H9 (cell line): Measurements from ENCODE around the gene NOS3. TPM values are rescaled to one million over a fixed set of nuclear protein-coding genes. Genes with fewer than 3 reads are reported as not detected.

Experiments used
- DNase-seq: peaks from one replicate; pipeline ENCODE4 v3.0.0-alpha.2; 2017
- H2AFZ ChIP-seq: one replicate; pipeline ENCODE4 v1.6.1; 2013; ENCODE audit warnings: mild to moderate bottlenecking, low read length, control low read depth, moderate library complexity
- H2AK5ac ChIP-seq: 2 replicates; pipeline ENCODE4 v1.6.1; 2013; ENCODE audit warnings: low read length, control low read depth, mixed read lengths; ENCODE audit not compliant: insufficient read length
- H2BK120ac ChIP-seq: one replicate; pipeline ENCODE4 v1.6.1; 2013; ENCODE audit warnings: low read depth, mild to moderate bottlenecking, low read length, control low read depth, inconsistent platforms; ENCODE audit not compliant: poor library complexity, severe bottlenecking
- H2BK12ac ChIP-seq: 2 replicates; pipeline ENCODE4 v1.6.1; 2013; ENCODE audit warnings: low read length, control low read depth, mixed read lengths, low read depth; ENCODE audit not compliant: insufficient read length
- H2BK15ac ChIP-seq: 2 replicates; pipeline ENCODE4 v1.6.1; 2013; ENCODE audit warnings: low read depth, low read length, control low read depth
- H2BK20ac ChIP-seq: one replicate; pipeline ENCODE4 v1.6.1; 2013; ENCODE audit warnings: low read depth, mild to moderate bottlenecking, low read length, control low read depth, inconsistent platforms; ENCODE audit not compliant: poor library complexity, severe bottlenecking
- H2BK5ac ChIP-seq: 2 replicates; pipeline ENCODE4 v1.6.1; 2013; ENCODE audit warnings: low read length, control low read depth, mixed read lengths; ENCODE audit not compliant: insufficient read length
- H3K14ac ChIP-seq: 2 replicates; pipeline ENCODE4 v1.6.1; 2013; ENCODE audit warnings: low read length, control low read depth; ENCODE audit not compliant: insufficient read depth
- H3K18ac ChIP-seq: 2 replicates; pipeline ENCODE4 v1.6.1; 2013; ENCODE audit warnings: low read depth, mild to moderate bottlenecking, mixed read lengths, low read length, control low read depth; ENCODE audit not compliant: insufficient read length
- H3K23ac ChIP-seq: 2 replicates; pipeline ENCODE4 v1.6.1; 2013; ENCODE audit warnings: low read length, control low read depth, mixed read lengths, low read depth; ENCODE audit not compliant: insufficient read length
- H3K23me2 ChIP-seq: 2 replicates; pipeline ENCODE4 v1.6.1; 2013; ENCODE audit warnings: low read depth, mild to moderate bottlenecking, mixed read lengths, low read length, control low read depth; ENCODE audit not compliant: insufficient read length, poor library complexity, severe bottlenecking
- H3K27ac ChIP-seq: 2 replicates; pipeline ENCODE4 v1.5.1; 2013; ENCODE audit warnings: low read length, control low read depth, mixed read lengths, low read depth; ENCODE audit not compliant: insufficient read length
- H3K27me3 ChIP-seq: 2 replicates; pipeline ENCODE4 v1.6.1; 2013; ENCODE audit warnings: low read length, control low read depth, inconsistent platforms; ENCODE audit not compliant: insufficient read depth
- H3K4ac ChIP-seq: 2 replicates; pipeline ENCODE4 v1.6.1; 2013; ENCODE audit warnings: low read depth, mild to moderate bottlenecking, control low read depth, inconsistent platforms, low read length, moderate library complexity
- H3K4me1 ChIP-seq: 2 replicates; pipeline ENCODE4 v1.6.1; 2013; ENCODE audit warnings: low read length, control low read depth, inconsistent platforms; ENCODE audit not compliant: insufficient read depth
- H3K4me2 ChIP-seq: 2 replicates; pipeline ENCODE4 v1.6.1; 2013; ENCODE audit warnings: low read length, control low read depth, mixed read lengths; ENCODE audit not compliant: insufficient read length, insufficient read depth
- H3K56ac ChIP-seq: 2 replicates; pipeline ENCODE4 v1.6.1; 2013; ENCODE audit warnings: low read depth, mild to moderate bottlenecking, mixed read lengths, low read length, control low read depth; ENCODE audit not compliant: insufficient read length
- H3K79me1 ChIP-seq: 2 replicates; pipeline ENCODE4 v1.6.1; 2013; ENCODE audit warnings: low read depth, mild to moderate bottlenecking, moderate library complexity, low read length, control low read depth, inconsistent platforms; ENCODE audit not compliant: insufficient read depth, poor library complexity, severe bottlenecking
- H3K79me2 ChIP-seq: 2 replicates; pipeline ENCODE4 v1.6.1; 2013; ENCODE audit warnings: low read length, control low read depth, inconsistent platforms; ENCODE audit not compliant: insufficient read depth
- H3K9ac ChIP-seq: 2 replicates; pipeline ENCODE4 v1.6.1; 2013; ENCODE audit warnings: low read length, control low read depth, mixed read lengths; ENCODE audit not compliant: insufficient read length; ENCODE audit errors: extremely low read depth
- H3K9me3 ChIP-seq: one replicate; pipeline ENCODE4 v1.6.1; 2013; ENCODE audit warnings: low read depth, low read length, inconsistent platforms; ENCODE audit not compliant: control insufficient read depth
- H3T11ph ChIP-seq: one replicate; pipeline ENCODE4 v1.6.1; 2013; ENCODE audit warnings: mild to moderate bottlenecking, low read length, control low read depth, inconsistent platforms
- H4K20me1 ChIP-seq: one replicate; pipeline ENCODE4 v1.6.1; 2013; ENCODE audit not compliant: control insufficient read depth, insufficient read length, insufficient read depth
- H4K5ac ChIP-seq: 2 replicates; pipeline ENCODE4 v1.6.1; 2013; ENCODE audit warnings: low read depth, mild to moderate bottlenecking, mixed read lengths, low read length, control low read depth; ENCODE audit not compliant: insufficient read length
- H4K8ac ChIP-seq: replicated peaks from 2 replicates; pipeline ENCODE4 v1.6.1; 2013; ENCODE audit warnings: low read length, control low read depth, mixed read lengths, low read depth; ENCODE audit not compliant: insufficient read length
- H4K91ac ChIP-seq: 2 replicates; pipeline ENCODE4 v1.6.1; 2013; ENCODE audit warnings: low read depth, mild to moderate bottlenecking, moderate library complexity, mixed read lengths, low read length, control low read depth; ENCODE audit not compliant: insufficient read length
- H3K27ac Mint-ChIP-seq, 3 experiments: 2 replicates in 2 of 3; 3 replicates in 1 of 3; pipeline ENCODE4 v1.8.0; 2020 to 2021; ENCODE audit warnings: mixed read lengths in 3 of 3, mild to moderate bottlenecking in 1 of 3, moderate library complexity in 1 of 3
- H3K27me3 Mint-ChIP-seq: 2 replicates; pipeline ENCODE4 v1.8.0; 2021; ENCODE audit warnings: low read depth, mild to moderate bottlenecking, moderate library complexity, mixed read lengths
- H3K36me3 Mint-ChIP-seq, 3 experiments: 2 replicates in 2 of 3; 3 replicates in 1 of 3; pipeline ENCODE4 v1.8.0; 2020 to 2021; ENCODE audit warnings: low read depth in 3 of 3, mixed read lengths in 3 of 3; ENCODE audit not compliant: insufficient read depth in 1 of 3
- H3K4me1 Mint-ChIP-seq, 2 experiments: 2 replicates each; pipeline ENCODE4 v1.8.0; 2020; ENCODE audit warnings: mixed read lengths in 2 of 2
- H3K4me3 Mint-ChIP-seq, 2 experiments: 2 replicates in 1 of 2; 3 replicates in 1 of 2; pipeline ENCODE4 v1.8.0; 2020 to 2021; ENCODE audit warnings: mild to moderate bottlenecking in 2 of 2, mixed read lengths in 2 of 2, moderate library complexity in 1 of 2
- H3K9me3 Mint-ChIP-seq, 2 experiments: 2 replicates in 1 of 2; 3 replicates in 1 of 2; pipeline ENCODE4 v1.8.0; 2020; ENCODE audit warnings: mild to moderate bottlenecking in 2 of 2, mixed read lengths in 2 of 2, moderate library complexity in 1 of 2
- WGBS: extraction: QIAGEN DNeasy Blood & Tissue Kit; methylation state at CpG from one replicate; pipeline ENCODE4 v1.1.7; 2013; ENCODE audit warnings: missing lambda C conversion rate, low lambda C conversion rate, mixed read lengths; ENCODE audit not compliant: insufficient read length; ENCODE audit errors: extremely low coverage; 5-methylcytosine and 5-hydroxymethylcytosine counted together
- total RNA-seq: library from RNA; stranded (reverse); gene quantifications from 2 replicates; pipeline ENCODE4 v1.2.1, GENCODE V29; 2021
- TF ChIP-seq, protein P1 (sequence below): fragments of 200-600 bp; sonication (generic); conservative IDR thresholded peaks from 3 replicates; pipeline ENCODE4 v1.8.0; 2021; ENCODE audit warnings: antibody characterized with exemption, mild to moderate bottlenecking

The NOS3 gene
- total RNA-seq, 1 experiment from 2014 or later: 4.5 TPM

DNA sequence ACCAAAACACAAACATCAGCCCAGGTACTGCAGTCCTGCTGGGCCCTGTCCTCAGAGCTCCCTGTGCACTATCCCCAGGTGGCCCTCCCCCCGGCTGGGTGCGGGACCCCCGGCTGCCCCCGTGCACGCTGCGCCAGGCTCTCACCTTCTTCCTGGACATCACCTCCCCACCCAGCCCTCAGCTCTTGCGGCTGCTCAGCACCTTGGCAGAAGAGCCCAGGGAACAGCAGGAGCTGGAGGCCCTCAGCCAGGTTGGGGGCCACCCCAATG lies 19.2 kb downstream of the NOS3 start:
- no peak overlapping the region for H4K8ac ChIP-seq
- H3T11ph ChIP-seq: no peak overlapping the region
- Mint-ChIP-seq H3K9me3 (no peaks in the 10 kb centered on the region), H3K4me1 (peaks cover 21 to 49% of the 10 kb centered on the region in 2 experiments), H3K27me3 (peaks cover 28% of the 10 kb centered on the region), H3K36me3 (peaks cover 0 to 2% (median 1%) of the 10 kb centered on the region in 3 experiments; a peak in 2 of 7 replicates), H3K27ac (no peak overlapping the region), H3K4me3 (no peak overlapping the region; a peak in 1 of 5 replicates)
- H4K20me1 ChIP-seq: no peaks in the 10 kb centered on the region
- no peak overlapping the region for H2BK12ac ChIP-seq
- no peak overlapping the region for H3K23ac ChIP-seq
- no peak overlapping the region for H3K4me2 ChIP-seq
- H2BK15ac ChIP-seq: no peak overlapping the region
- peaks cover 8% of the 10 kb centered on the region for H3K23me2 ChIP-seq
- no peak overlapping the region for H2BK120ac ChIP-seq
- no peak overlapping the region; the same call in 1 of the 2 replicates for H3K14ac ChIP-seq
- no peaks in the 10 kb centered on the region for H3K79me1 ChIP-seq
- no peak overlapping the region for H2BK5ac ChIP-seq
- no peak overlapping the region for H3K18ac ChIP-seq
- TF ChIP-seq, protein P1, sequence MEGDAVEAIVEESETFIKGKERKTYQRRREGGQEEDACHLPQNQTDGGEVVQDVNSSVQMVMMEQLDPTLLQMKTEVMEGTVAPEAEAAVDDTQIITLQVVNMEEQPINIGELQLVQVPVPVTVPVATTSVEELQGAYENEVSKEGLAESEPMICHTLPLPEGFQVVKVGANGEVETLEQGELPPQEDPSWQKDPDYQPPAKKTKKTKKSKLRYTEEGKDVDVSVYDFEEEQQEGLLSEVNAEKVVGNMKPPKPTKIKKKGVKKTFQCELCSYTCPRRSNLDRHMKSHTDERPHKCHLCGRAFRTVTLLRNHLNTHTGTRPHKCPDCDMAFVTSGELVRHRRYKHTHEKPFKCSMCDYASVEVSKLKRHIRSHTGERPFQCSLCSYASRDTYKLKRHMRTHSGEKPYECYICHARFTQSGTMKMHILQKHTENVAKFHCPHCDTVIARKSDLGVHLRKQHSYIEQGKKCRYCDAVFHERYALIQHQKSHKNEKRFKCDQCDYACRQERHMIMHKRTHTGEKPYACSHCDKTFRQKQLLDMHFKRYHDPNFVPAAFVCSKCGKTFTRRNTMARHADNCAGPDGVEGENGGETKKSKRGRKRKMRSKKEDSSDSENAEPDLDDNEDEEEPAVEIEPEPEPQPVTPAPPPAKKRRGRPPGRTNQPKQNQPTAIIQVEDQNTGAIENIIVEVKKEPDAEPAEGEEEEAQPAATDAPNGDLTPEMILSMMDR: no peak
- no peak overlapping the region for H3K4ac ChIP-seq
- H3K9ac ChIP-seq: no peak overlapping the region
- H3K79me2 ChIP-seq: no peaks in the 10 kb centered on the region
- no peak overlapping the region for H4K91ac ChIP-seq
- no peak overlapping the region for H2AFZ ChIP-seq
- peaks cover 4% of the 10 kb centered on the region; the same call in 1 of the 2 replicates for H3K4me1 ChIP-seq
- WGBS: no CpG with 5 or more reads among the region's 7 CpGs
- no peak overlapping the region for H2AK5ac ChIP-seq
- no peak overlapping the region for H4K5ac ChIP-seq
- no peak overlapping the region for H2BK20ac ChIP-seq
- no peak for DNase-seq
- H3K9me3 ChIP-seq: no peaks in the 10 kb centered on the region
- H3K56ac ChIP-seq: no peak overlapping the region
- no peaks in the 10 kb centered on the region for H3K27me3 ChIP-seq
- H3K27ac ChIP-seq: no peak overlapping the region
